BE2C (cell line): ENCODE data around the gene GNAZ.

Experiments used
- DNase-seq: peaks from one replicate; pipeline ENCODE4 v3.0.0-alpha.2; 2020
- H3K27me3 ChIP-seq: fragments of 250-450 bp; sonication (Bioruptor Pico); 2 replicates; pipeline ENCODE4 v1.5.1; 2020; ENCODE audit warnings: mild to moderate bottlenecking
- H3K36me3 ChIP-seq: fragments of 250-450 bp; sonication (Bioruptor Pico); 2 replicates; pipeline ENCODE4 v1.5.1; 2020; ENCODE audit warnings: mild to moderate bottlenecking
- H3K4me1 ChIP-seq: fragments of 250-450 bp; sonication (Bioruptor Pico); 2 replicates; pipeline ENCODE4 v1.5.1; 2020
- H3K4me3 ChIP-seq: 2 replicates; pipeline ENCODE4 v1.5.1; 2011; ENCODE audit warnings: low read depth, low read length
- H3K9me3 ChIP-seq: fragments of 250-450 bp; sonication (Bioruptor Pico); 2 replicates; pipeline ENCODE4 v1.5.1; 2020
- TF ChIP-seq, protein P1 (sequence below): IDR thresholded peaks from 2 replicates; pipeline ENCODE4 v1.5.1; 2012; ENCODE audit warnings: mild to moderate bottlenecking, low read depth, low read length

The GNAZ gene

DNA sequence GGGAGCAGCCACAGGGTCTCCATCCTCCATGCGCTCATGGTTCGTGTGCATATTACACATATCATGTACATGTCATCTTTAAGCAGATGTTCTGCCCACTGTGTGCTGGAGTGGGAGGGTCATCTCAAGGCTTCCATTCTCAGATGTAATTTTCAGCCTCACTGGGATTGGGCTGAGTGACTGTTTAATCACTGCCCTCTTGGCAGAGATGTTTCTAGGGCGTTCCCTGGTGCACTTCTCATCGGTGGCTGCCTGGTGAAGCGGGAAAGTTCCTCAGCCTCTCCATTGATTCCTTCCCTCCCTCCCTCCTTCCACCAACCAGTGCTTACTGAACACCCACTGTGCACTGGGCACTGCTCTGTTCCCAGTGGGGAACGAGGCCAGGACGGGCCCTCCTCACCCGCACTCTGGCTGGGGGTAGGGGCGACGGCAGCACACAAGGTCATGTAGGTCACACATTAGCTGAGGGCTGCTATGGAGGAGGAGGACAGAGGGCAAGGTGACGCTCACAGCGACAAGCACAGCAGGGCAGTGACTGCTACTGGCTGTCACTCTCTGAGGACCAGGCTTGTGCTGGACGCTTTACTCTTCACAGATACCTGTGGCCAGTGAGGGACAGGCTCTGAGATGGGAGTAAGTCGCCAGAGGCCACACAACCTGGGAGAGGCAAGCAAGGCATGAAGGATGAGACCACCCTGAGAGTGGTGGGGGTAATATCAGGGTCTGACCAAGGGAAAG is 22.9 kb downstream of the GNAZ start:
- TF ChIP-seq, protein P1, sequence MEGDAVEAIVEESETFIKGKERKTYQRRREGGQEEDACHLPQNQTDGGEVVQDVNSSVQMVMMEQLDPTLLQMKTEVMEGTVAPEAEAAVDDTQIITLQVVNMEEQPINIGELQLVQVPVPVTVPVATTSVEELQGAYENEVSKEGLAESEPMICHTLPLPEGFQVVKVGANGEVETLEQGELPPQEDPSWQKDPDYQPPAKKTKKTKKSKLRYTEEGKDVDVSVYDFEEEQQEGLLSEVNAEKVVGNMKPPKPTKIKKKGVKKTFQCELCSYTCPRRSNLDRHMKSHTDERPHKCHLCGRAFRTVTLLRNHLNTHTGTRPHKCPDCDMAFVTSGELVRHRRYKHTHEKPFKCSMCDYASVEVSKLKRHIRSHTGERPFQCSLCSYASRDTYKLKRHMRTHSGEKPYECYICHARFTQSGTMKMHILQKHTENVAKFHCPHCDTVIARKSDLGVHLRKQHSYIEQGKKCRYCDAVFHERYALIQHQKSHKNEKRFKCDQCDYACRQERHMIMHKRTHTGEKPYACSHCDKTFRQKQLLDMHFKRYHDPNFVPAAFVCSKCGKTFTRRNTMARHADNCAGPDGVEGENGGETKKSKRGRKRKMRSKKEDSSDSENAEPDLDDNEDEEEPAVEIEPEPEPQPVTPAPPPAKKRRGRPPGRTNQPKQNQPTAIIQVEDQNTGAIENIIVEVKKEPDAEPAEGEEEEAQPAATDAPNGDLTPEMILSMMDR, result no peak

DNA sequence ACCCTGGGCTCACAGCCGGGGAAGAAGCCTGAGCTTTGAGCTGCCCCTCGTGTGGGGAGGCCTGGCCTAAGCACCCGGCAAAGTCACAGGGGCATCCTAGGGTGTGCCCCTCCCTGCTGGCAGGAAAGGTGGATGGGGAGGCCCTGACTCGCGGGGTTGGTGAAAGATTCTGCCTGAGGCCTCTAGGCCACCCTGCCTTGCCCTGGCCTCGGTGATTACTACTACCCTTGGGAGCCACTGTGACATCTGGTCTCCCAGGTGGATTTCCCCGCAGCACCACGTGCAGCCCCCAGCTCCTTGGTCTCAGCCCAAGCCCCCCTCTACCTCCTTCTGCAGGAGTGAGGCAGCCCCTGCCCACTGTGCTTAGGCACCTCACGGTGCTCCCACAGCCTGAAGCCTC is 23.9 kb downstream of the GNAZ start:
- no peaks in the 10 kb centered on the region for H3K4me1 ChIP-seq
- H3K36me3 ChIP-seq, result no peaks in the 10 kb centered on the region
- DNase-seq, result no peak
- TF ChIP-seq, protein P1, result no peak
- no peaks in the 10 kb centered on the region for H3K9me3 ChIP-seq
- no peak overlapping the region for H3K4me3 ChIP-seq
- H3K27me3 ChIP-seq, result no peaks in the 10 kb centered on the region

More for the DNA sequence above, 22.9 kb downstream of the GNAZ start:
- H3K4me3 ChIP-seq, result no peak overlapping the region
- no peaks in the 10 kb centered on the region for H3K36me3 ChIP-seq
- H3K27me3 ChIP-seq, result no peaks in the 10 kb centered on the region
- H3K4me1 ChIP-seq, result no peaks in the 10 kb centered on the region
- no peaks in the 10 kb centered on the region for H3K9me3 ChIP-seq
- DNase-seq, result no peak

DNA sequence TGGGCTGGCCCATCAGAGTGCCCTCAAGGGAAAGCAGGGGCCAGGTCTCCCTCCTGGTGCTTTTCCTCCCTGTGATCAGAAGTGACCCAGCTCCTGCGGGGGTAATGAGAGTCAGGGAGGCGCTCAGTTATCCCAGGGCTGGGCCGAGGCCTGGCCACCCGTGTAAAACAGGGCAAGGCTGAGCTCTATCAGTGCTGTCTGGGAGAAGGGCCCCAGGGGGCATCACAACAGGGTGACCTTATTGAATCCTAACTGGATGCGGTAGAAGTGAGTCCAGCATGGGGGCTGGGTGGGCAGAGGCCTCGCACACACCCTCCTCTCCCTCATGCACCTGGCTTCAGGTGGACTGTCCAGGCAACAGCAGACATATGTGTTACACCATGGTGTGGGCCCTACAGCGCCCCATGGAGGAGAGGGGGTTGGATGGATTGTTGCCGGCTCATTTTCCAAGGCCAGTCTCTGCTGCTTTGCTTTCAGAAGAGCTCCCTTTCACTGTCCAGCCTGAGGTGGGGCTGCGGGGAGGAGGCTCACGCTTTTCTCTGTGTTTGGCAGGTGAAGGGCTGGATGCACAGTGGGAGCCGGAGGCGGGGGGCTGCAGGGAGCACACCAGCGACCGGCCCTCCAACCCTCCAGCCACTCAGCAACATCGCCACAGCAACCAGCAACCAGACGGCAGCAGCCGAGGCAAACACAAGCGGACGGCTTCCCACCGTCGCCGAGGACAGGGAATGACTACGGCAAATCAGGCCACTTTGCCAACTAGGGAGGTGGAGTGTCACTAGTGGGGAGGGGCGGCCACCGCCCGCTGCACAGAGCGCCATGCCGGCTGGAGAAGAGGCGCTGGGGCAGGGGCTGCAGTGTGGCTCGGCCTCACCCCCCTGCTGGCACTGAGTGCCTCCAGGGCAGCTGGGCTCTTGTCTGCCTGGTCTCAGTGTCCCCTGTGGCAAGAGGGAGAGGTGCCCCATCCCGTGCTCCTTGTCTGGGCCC is 24.7 kb downstream of the GNAZ start:
- TF ChIP-seq, protein P1, result peak; percentile 8; the same call in 1 of the 2 replicates
- no peaks in the 10 kb centered on the region for H3K4me1 ChIP-seq
- H3K27me3 ChIP-seq, result no peaks in the 10 kb centered on the region
- H3K4me3 ChIP-seq, result no peak overlapping the region
- no peaks in the 10 kb centered on the region for H3K9me3 ChIP-seq
- no peaks in the 10 kb centered on the region; the same call in 1 of the 2 replicates for H3K36me3 ChIP-seq
- no peak for DNase-seq

DNA sequence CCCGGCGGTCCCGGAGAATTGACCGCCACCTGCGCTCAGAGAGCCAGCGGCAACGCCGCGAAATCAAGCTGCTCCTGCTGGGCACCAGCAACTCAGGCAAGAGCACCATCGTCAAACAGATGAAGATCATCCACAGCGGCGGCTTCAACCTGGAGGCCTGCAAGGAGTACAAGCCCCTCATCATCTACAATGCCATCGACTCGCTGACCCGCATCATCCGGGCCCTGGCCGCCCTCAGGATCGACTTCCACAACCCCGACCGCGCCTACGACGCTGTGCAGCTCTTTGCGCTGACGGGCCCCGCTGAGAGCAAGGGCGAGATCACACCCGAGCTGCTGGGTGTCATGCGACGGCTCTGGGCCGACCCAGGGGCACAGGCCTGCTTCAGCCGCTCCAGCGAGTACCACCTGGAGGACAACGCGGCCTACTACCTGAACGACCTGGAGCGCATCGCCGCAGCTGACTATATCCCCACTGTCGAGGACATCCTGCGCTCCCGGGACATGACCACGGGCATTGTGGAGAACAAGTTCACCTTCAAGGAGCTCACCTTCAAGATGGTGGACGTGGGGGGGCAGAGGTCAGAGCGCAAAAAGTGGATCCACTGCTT is 25.5 kb downstream of the GNAZ start:
- TF ChIP-seq, protein P1, result no peak

DNA sequence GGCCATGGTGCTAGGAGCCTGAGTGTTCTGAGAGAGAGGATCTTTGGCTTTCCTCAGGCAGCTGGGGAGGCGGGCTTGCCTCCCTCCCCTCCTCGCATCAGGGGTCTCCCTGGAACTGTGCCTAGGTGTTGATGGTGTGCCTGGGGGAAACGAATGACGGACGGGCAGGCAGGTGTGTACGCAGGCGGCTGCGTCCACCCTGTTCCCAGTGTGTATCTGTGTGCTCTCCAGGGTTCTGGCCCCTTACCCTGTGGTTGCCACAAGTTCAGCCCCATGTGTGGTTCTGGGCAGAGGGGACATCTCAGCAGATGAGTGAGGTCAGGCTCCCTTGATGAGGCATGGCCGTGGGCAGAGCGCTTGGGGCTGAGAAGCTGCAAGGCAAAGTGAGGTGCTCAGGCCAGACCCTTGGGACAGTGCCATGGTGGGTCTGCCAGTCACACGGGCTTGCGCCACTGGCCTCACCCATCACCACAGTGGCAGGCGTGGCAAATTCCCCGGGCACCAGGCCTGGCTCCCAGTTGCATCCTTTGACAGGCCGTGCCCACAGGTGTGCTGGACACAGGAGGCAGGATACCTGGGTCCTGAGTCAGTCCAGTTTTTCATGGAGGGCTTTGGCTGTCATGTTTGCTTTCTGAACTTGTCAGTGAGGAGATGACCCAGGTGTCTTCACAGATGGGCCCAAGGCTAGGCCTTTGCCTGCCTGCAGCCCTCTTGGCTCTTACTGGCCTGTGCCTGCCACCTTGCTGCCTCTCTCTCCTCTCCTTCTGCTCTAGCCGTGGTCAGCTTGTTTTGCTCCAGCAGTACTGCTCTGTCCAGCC is 27.3 kb downstream of the GNAZ start:
- Histone ChIP-seq H3K36me3 (no peaks in the 10 kb centered on the region; the same call in none of the 2 replicates), H3K9me3 (no peaks in the 10 kb centered on the region), H3K4me3 (no peak overlapping the region), H3K4me1 (no peaks in the 10 kb centered on the region), H3K27me3 (no peaks in the 10 kb centered on the region)
- no peak for DNase-seq
- TF ChIP-seq, protein P1, result no peak

More for the DNA sequence above, 25.5 kb downstream of the GNAZ start:
- no peaks in the 10 kb centered on the region for H3K9me3 ChIP-seq
- no peak overlapping the region for H3K4me3 ChIP-seq
- H3K27me3 ChIP-seq, result no peaks in the 10 kb centered on the region
- no peaks in the 10 kb centered on the region; the same call in 1 of the 2 replicates for H3K36me3 ChIP-seq
- no peaks in the 10 kb centered on the region for H3K4me1 ChIP-seq
- no peak for DNase-seq
